Gastrocnemius medialis (tissue), 4 donors: ENCODE data around the gene ADGRV1. TPM values are rescaled to one million over a fixed set of nuclear protein-coding genes. Genes with fewer than 3 reads are reported as not detected.

Experiments
- ATAC-seq, 2 donors: fragments of 150-250 bp; one replicate each; pipeline ENCODE4 v1.9.1; 2016
- DNase-seq, 2 donors: peaks; one replicate each; pipeline ENCODE4 v3.0.0-alpha.2; 2019
- H3K27ac ChIP-seq, 4 donors: fragments of 200-600 bp; sonication (generic); 1 replicate in 1 of 4; 2 replicates in 3 of 4; pipeline ENCODE4 v1.5.1; 2016 to 2018; ENCODE audit warnings: mild to moderate bottlenecking in 2 of 4, moderate library complexity in 1 of 4
- H3K27me3 ChIP-seq, 3 donors: fragments of 200-600 bp; sonication (generic) in 2 of 3; 1 replicate in 1 of 3; 2 replicates in 2 of 3; pipeline versions ENCODE4 v1.5.1 to v1.6.0; 2016 to 2019; ENCODE audit warnings: mild to moderate bottlenecking in 1 of 3, moderate library complexity in 1 of 3
- H3K36me3 ChIP-seq, 2 donors: fragments of 200-600 bp; sonication (generic) in 1 of 2; one replicate each; pipeline ENCODE4 v1.5.1; 2017 to 2018
- H3K4me1 ChIP-seq, 2 donors: fragments of 200-600 bp; sonication (generic) in 1 of 2; one replicate each; pipeline ENCODE4 v1.5.1; 2016 to 2017; ENCODE audit warnings: mild to moderate bottlenecking in 2 of 2
- H3K4me3 ChIP-seq, 4 donors: fragments of 200-600 bp; sonication (generic) in 3 of 4; 1 replicate in 1 of 4; 2 replicates in 3 of 4; pipeline ENCODE4 v1.5.1; 2016 to 2019; ENCODE audit warnings: mild to moderate bottlenecking in 2 of 4
- H3K9me3 ChIP-seq, 3 donors: fragments of 200-600 bp; sonication (generic) in 2 of 3; 1 replicate in 1 of 3; 2 replicates in 2 of 3; pipeline ENCODE4 v1.5.1; 2016 to 2019
- CTCF ChIP-seq, 5 experiments: fragments of 450-650 bp in 3 of 5; fragments of 200-600 bp in 2 of 5; sonication (generic) in 2 of 5; IDR thresholded peaks in 4 of 5; conservative IDR thresholded peaks in 1 of 5; 1 replicate in 4 of 5; 2 replicates in 1 of 5; pipeline ENCODE4 v1.5.1; 2016 to 2019; ENCODE audit warnings: antibody characterized with exemption in 5 of 5, mild to moderate bottlenecking in 3 of 5, moderate library complexity in 3 of 5
- POLR2A ChIP-seq, 2 donors: fragments of 450-650 bp; IDR thresholded peaks; one replicate each; pipeline ENCODE4 v1.6.1; 2017; ENCODE audit warnings: antibody characterized with exemption in 2 of 2, mild to moderate bottlenecking in 2 of 2, moderate library complexity in 2 of 2
- in situ Hi-C, 4 donors: fragments of 200-750 bp; cut with MboI; loops; one replicate each; pipeline versions ENCODE4 v1.15.0 to v1.8.0; 2017; ENCODE audit warnings: low sequenced_read_pairs in 4 of 4
- intact Hi-C: fragments of 100-400 bp; cut with DNase I; formaldehyde crosslinking; loops from one replicate; pipeline ENCODE4 v1.15.1; 2023; ENCODE audit warnings: low total_unique reads
- total RNA-seq, 4 donors: library from RNA; depleted of rRNA; stranded (reverse); fragments of >200 nt; gene quantifications; one replicate each; pipeline versions ENCODE4 v1.1.0 to v1.2.3, GENCODE V29; 2016

ADGRV1 gene
- total RNA-seq, 4 donors from 2014 or later, result 0.22 to 0.41 TPM; not detected in 2

GRCh38 chr5:91016322-91016721, 457.7 kb downstream of the ADGRV1 start:
- ATAC-seq (no peak), DNase-seq (no peak)
- no peaks in the 10 kb centered on the region for H3K27me3 ChIP-seq
- TF ChIP-seq POLR2A (IDR thresholded peaks at IDR 0.05) (no peak), CTCF (IDR thresholded peaks at IDR 0.05 in 4 of 5, conservative IDR thresholded peaks at IDR 0.05 in 1 of 5) (no peak)
- H3K4me1 ChIP-seq, result peaks cover 40 to 42% of the 10 kb centered on the region in 2 donors
- no peaks in the 10 kb centered on the region for H3K9me3 ChIP-seq
- in situ Hi-C loops (no loop called here), intact Hi-C loops (loop anchor here (5.0 kb wide), 2 partner anchors 84 to 96 kb away; no protein-coding TSS in a partner anchor)
- no peaks in the 10 kb centered on the region for H3K36me3 ChIP-seq
- H3K4me3 ChIP-seq, result no peak overlapping the region
- peak overlapping the region in 3 of 4 donors; percentile 70 to 81 (median 74) for H3K27ac ChIP-seq

GRCh38 chr5:91016954-91017700, 458.5 kb downstream of the ADGRV1 start:
- ATAC-seq, result peak; percentile 89 to 94
- Histone ChIP-seq H3K4me3 (peak overlapping the region in 3 of 4 donors; percentile 24 to 32 (median 27)), H3K4me1 (peaks cover 41 to 45% of the 10 kb centered on the region in 2 donors), H3K36me3 (no peaks in the 10 kb centered on the region), H3K27me3 (no peaks in the 10 kb centered on the region), H3K9me3 (no peaks in the 10 kb centered on the region), H3K27ac (peak overlapping the region; percentile 70 to 81 (median 76))
- intact Hi-C loops, result loop anchor here (1.0 to 5.0 kb wide), 3 partner anchors 85 to 366 kb away; partner anchors contain the start of gene ARRDC3
- in situ Hi-C loops, result no loop called here
- DNase-seq, result peak; percentile 62 to 63
- TF ChIP-seq POLR2A (IDR thresholded peaks at IDR 0.05) (no peak), CTCF (IDR thresholded peaks at IDR 0.05 in 4 of 5, conservative IDR thresholded peaks at IDR 0.05 in 1 of 5) (no peak)

GRCh38 chr5:91018200-91018599, 459.6 kb downstream of the ADGRV1 start:
- in situ Hi-C loops, result no loop called here
- H3K4me3 ChIP-seq, result peak overlapping the region in 3 of 4 donors; percentile 24 to 32 (median 27)
- peaks cover 51 to 55% of the 10 kb centered on the region in 2 donors for H3K4me1 ChIP-seq
- intact Hi-C loops, result loop anchor here (1.0 to 5.0 kb wide), 3 partner anchors 86 to 295 kb away; no protein-coding TSS in a partner anchor
- H3K9me3 ChIP-seq, result no peaks in the 10 kb centered on the region
- H3K27me3 ChIP-seq, result no peaks in the 10 kb centered on the region
- ATAC-seq (peak; percentile 78 to 84), DNase-seq (peak; percentile 47 to 59)
- H3K36me3 ChIP-seq, result no peaks in the 10 kb centered on the region
- no peak for TF ChIP-seq POLR2A (IDR thresholded peaks at IDR 0.05)
- TF ChIP-seq CTCF (IDR thresholded peaks at IDR 0.05 in 4 of 5, conservative IDR thresholded peaks at IDR 0.05 in 1 of 5), result no peak
- H3K27ac ChIP-seq, result peak overlapping the region; percentile 70 to 81 (median 76)

GRCh38 chr5:91018712-91019371, 460.2 kb downstream of the ADGRV1 start:
- Histone ChIP-seq H3K27me3 (no peaks in the 10 kb centered on the region), H3K9me3 (no peaks in the 10 kb centered on the region), H3K27ac (peak overlapping the region; percentile 70 to 81 (median 76)), H3K4me1 (peaks cover 54 to 59% of the 10 kb centered on the region in 2 donors), H3K4me3 (no peak overlapping the region), H3K36me3 (no peaks in the 10 kb centered on the region)
- DNase-seq (no peak), ATAC-seq (peak in 1 of 2 donors; percentile 49)
- intact Hi-C loops (loop anchor here (1.0 to 5.0 kb wide), 3 partner anchors 87 to 294 kb away; no protein-coding TSS in a partner anchor), in situ Hi-C loops (no loop called here)
- no peak for TF ChIP-seq CTCF (IDR thresholded peaks at IDR 0.05 in 4 of 5, conservative IDR thresholded peaks at IDR 0.05 in 1 of 5)
